Fibroblast of gingiva (primary cell): Measurements from ENCODE around the gene SEMA6A.
"Not testable (repeated sequence)": the region's sequence is repeated elsewhere in the genome, so short reads cannot be mapped to it uniquely, and the experiment has no call there.

Source experiments
- DNase-seq: peaks from one replicate; pipeline ENCODE4 v3.0.0-alpha.2; 2011; ENCODE audit warnings: low read depth

SEMA6A gene

GRCh38 chr5:116553366-116553765 is 21.3 kb downstream of the SEMA6A start:
- DNase-seq = no peak

- DNase-seq = no peak
Observed at GRCh38 chr5:116550082-116550481, 24.5 kb downstream of the SEMA6A start.

GRCh38 chr5:116546743-116547124 is 27.9 kb downstream of the SEMA6A start:
- no peak for DNase-seq

GRCh38 chr5:116546033-116546742 is 28.4 kb downstream of the SEMA6A start:
- no peak for DNase-seq

GRCh38 chr5:116545465-116545864 is 29.2 kb downstream of the SEMA6A start:
- not testable (repeated sequence) for DNase-seq

GRCh38 chr5:116544531-116545241 is 29.9 kb downstream of the SEMA6A start:
- DNase-seq = no peak

GRCh38 chr5:116543501-116543900 is 31.1 kb downstream of the SEMA6A start:
- no peak for DNase-seq

- no peak for DNase-seq
Observed at GRCh38 chr5:116542619-116543018, 32.0 kb downstream of the SEMA6A start.

GRCh38 chr5:116539222-116539621 is 35.4 kb downstream of the SEMA6A start:
- DNase-seq = no peak

GRCh38 chr5:116536316-116537083 is 38.1 kb downstream of the SEMA6A start:
- DNase-seq = peak; percentile 2

- DNase-seq = no peak
Observed at GRCh38 chr5:116534964-116535651, 39.5 kb downstream of the SEMA6A start.

- DNase-seq = no peak
Observed at GRCh38 chr5:116532762-116533525, 41.7 kb downstream of the SEMA6A start.

- DNase-seq = no peak
Observed at GRCh38 chr5:116531635-116532034, 43.0 kb downstream of the SEMA6A start.

- DNase-seq = no peak
Observed at GRCh38 chr5:116531117-116531516, 43.5 kb downstream of the SEMA6A start.

GRCh38 chr5:116530276-116530675 is 44.3 kb downstream of the SEMA6A start:
- DNase-seq = no peak

GRCh38 chr5:116529615-116530014 is 45.0 kb downstream of the SEMA6A start:
- no peak for DNase-seq

GRCh38 chr5:116528519-116529234 is 45.9 kb downstream of the SEMA6A start:
- DNase-seq = no peak

- no peak for DNase-seq
Observed at GRCh38 chr5:116527582-116527981, 47.0 kb downstream of the SEMA6A start.

- DNase-seq = no peak
Observed at GRCh38 chr5:116525674-116526073, 48.9 kb downstream of the SEMA6A start.

- DNase-seq = no peak
Observed at GRCh38 chr5:116524966-116525365, 49.7 kb downstream of the SEMA6A start.
